ENCODE measurements around the gene PRUNE1.

The PRUNE1 gene

GRCh38 chr1:151050051-151050688, 41.9 kb downstream of the PRUNE1 start:
- ATAC-seq (replicated peaks; ENCODE audit: extremely low read depth, poor library complexity, severe bottlenecking) (no peak), DNase-seq (ENCODE audit: low spot score in 2 of 2) (no peak)
- Mint-ChIP-seq H3K9me3 (no peaks in the 10 kb centered on the region), H3K36me3 (ENCODE audit: insufficient read depth) (peaks cover 41% of the 10 kb centered on the region), H3K4me3 (peak overlapping the region; percentile 89), H3K27me3 (no peaks in the 10 kb centered on the region), H3K4me1 (peaks cover 70% of the 10 kb centered on the region), H3K27ac (ENCODE audit: low read depth) (no peak overlapping the region)

- peaks cover 52% of the 10 kb centered on the region for H3K36me3 Mint-ChIP-seq (ENCODE audit: insufficient read depth)
- peaks cover 77% of the 10 kb centered on the region for H3K4me1 Mint-ChIP-seq
- DNase-seq (ENCODE audit: low spot score in 2 of 2) (no peak), ATAC-seq (replicated peaks; ENCODE audit: extremely low read depth, poor library complexity, severe bottlenecking) (no peak)
- H3K27me3 Mint-ChIP-seq = no peaks in the 10 kb centered on the region
- no peak overlapping the region for H3K27ac Mint-ChIP-seq (ENCODE audit: low read depth)
- no peak overlapping the region for H3K4me3 Mint-ChIP-seq
- H3K9me3 Mint-ChIP-seq = no peaks in the 10 kb centered on the region
These were observed 43.2 kb downstream of the PRUNE1 start for GRCh38 chr1:151051356-151052009.

GRCh38 chr1:151054971-151055547, 46.8 kb downstream of the PRUNE1 start:
- Mint-ChIP-seq H3K9me3 (no peaks in the 10 kb centered on the region), H3K27ac (ENCODE audit: low read depth) (peak overlapping the region; percentile 91), H3K36me3 (ENCODE audit: insufficient read depth) (peaks cover 75% of the 10 kb centered on the region), H3K4me3 (peak overlapping the region; percentile 92), H3K4me1 (peaks cover 73% of the 10 kb centered on the region), H3K27me3 (no peaks in the 10 kb centered on the region)
- ATAC-seq (replicated peaks; ENCODE audit: extremely low read depth, poor library complexity, severe bottlenecking) (no peak), DNase-seq (ENCODE audit: low spot score in 2 of 2) (no peak)

- peak overlapping the region; percentile 91 for H3K27ac Mint-ChIP-seq (ENCODE audit: low read depth)
- H3K9me3 Mint-ChIP-seq = no peaks in the 10 kb centered on the region
- H3K36me3 Mint-ChIP-seq (ENCODE audit: insufficient read depth) = peaks cover 72% of the 10 kb centered on the region
- ATAC-seq (replicated peaks; ENCODE audit: extremely low read depth, poor library complexity, severe bottlenecking) (no peak), DNase-seq (ENCODE audit: low spot score in 2 of 2) (no peak)
- peak overlapping the region; percentile 92 for H3K4me3 Mint-ChIP-seq
- peaks cover 73% of the 10 kb centered on the region for H3K4me1 Mint-ChIP-seq
- no peaks in the 10 kb centered on the region for H3K27me3 Mint-ChIP-seq
These were observed 47.3 kb downstream of the PRUNE1 start for GRCh38 chr1:151055581-151055980.

GRCh38 chr1:151056149-151056548, 47.9 kb downstream of the PRUNE1 start:
- Mint-ChIP-seq H3K4me1 (peaks cover 79% of the 10 kb centered on the region), H3K36me3 (ENCODE audit: insufficient read depth) (peaks cover 74% of the 10 kb centered on the region), H3K4me3 (peak overlapping the region; percentile 92), H3K27ac (ENCODE audit: low read depth) (peak overlapping the region; percentile 91), H3K27me3 (no peaks in the 10 kb centered on the region), H3K9me3 (no peaks in the 10 kb centered on the region)
- ATAC-seq (replicated peaks; ENCODE audit: extremely low read depth, poor library complexity, severe bottlenecking) (peak; percentile 54), DNase-seq (ENCODE audit: low spot score in 2 of 2) (peak in 1 of 2 donors; percentile 28)

GRCh38 chr1:151058692-151059091, 50.4 kb downstream of the PRUNE1 start:
- H3K36me3 Mint-ChIP-seq (ENCODE audit: insufficient read depth) = peaks cover 53% of the 10 kb centered on the region
- no peak for ATAC-seq (replicated peaks; ENCODE audit: extremely low read depth, poor library complexity, severe bottlenecking)

GRCh38 chr1:151059109-151060006, 51.1 kb downstream of the PRUNE1 start, which contains the start of gene CDC42SE1:
Gene CDC42SE1, minus strand, starts transcription at chr1:151059622. Its CDS starts 3,892 bp downstream, at chr1:151055730.
- peak; percentile 81 for ATAC-seq (replicated peaks; ENCODE audit: extremely low read depth, poor library complexity, severe bottlenecking)
- Mint-ChIP-seq H3K4me1 (peaks cover 62% of the 10 kb centered on the region), H3K27me3 (no peaks in the 10 kb centered on the region), H3K4me3 (peak within 1 kb of the TSS; percentile 92), H3K9me3 (no peaks in the 10 kb centered on the region), H3K27ac (ENCODE audit: low read depth) (peak within 1 kb of the TSS; percentile 91), H3K36me3 (ENCODE audit: insufficient read depth) (peaks cover 48% of the 10 kb centered on the region)
- peak; percentile 67 to 77 for DNase-seq (ENCODE audit: low spot score in 2 of 2)

More at GRCh38 chr1:151058692-151059091, 50.4 kb downstream of the PRUNE1 start:
- no peaks in the 10 kb centered on the region for H3K27me3 Mint-ChIP-seq
- peaks cover 66% of the 10 kb centered on the region for H3K4me1 Mint-ChIP-seq
- H3K9me3 Mint-ChIP-seq = no peaks in the 10 kb centered on the region
- H3K27ac Mint-ChIP-seq (ENCODE audit: low read depth) = peak overlapping the region; percentile 91
- peak in 1 of 2 donors; percentile 10 for DNase-seq (ENCODE audit: low spot score in 2 of 2)
- peak overlapping the region; percentile 92 for H3K4me3 Mint-ChIP-seq

GRCh38 chr1:151060007-151060656, 51.9 kb downstream of the PRUNE1 start, which contains the start of gene MLLT11:
Gene MLLT11, plus strand, starts transcription at chr1:151060397. Its CDS starts 6,828 bp downstream, at chr1:151067225.
- DNase-seq (ENCODE audit: low spot score in 2 of 2) (no peak), ATAC-seq (replicated peaks; ENCODE audit: extremely low read depth, poor library complexity, severe bottlenecking) (no peak)
- peaks cover 54% of the 10 kb centered on the region for H3K4me1 Mint-ChIP-seq
- H3K27me3 Mint-ChIP-seq = no peaks in the 10 kb centered on the region
- peak within 1 kb of the TSS; percentile 92 for H3K4me3 Mint-ChIP-seq
- peak within 1 kb of the TSS; percentile 91 for H3K27ac Mint-ChIP-seq (ENCODE audit: low read depth)
- peaks cover 40% of the 10 kb centered on the region for H3K36me3 Mint-ChIP-seq (ENCODE audit: insufficient read depth)
- no peaks in the 10 kb centered on the region for H3K9me3 Mint-ChIP-seq

- peak overlapping the region; percentile 92 for H3K4me3 Mint-ChIP-seq
- ATAC-seq (replicated peaks; ENCODE audit: extremely low read depth, poor library complexity, severe bottlenecking) (no peak), DNase-seq (ENCODE audit: low spot score in 2 of 2) (no peak)
- H3K27me3 Mint-ChIP-seq = no peaks in the 10 kb centered on the region
- peaks cover 47% of the 10 kb centered on the region for H3K4me1 Mint-ChIP-seq
- peak overlapping the region; percentile 91 for H3K27ac Mint-ChIP-seq (ENCODE audit: low read depth)
- no peaks in the 10 kb centered on the region for H3K9me3 Mint-ChIP-seq
- peaks cover 33% of the 10 kb centered on the region for H3K36me3 Mint-ChIP-seq (ENCODE audit: insufficient read depth)
These were observed 52.6 kb downstream of the PRUNE1 start for GRCh38 chr1:151060657-151061421.

GRCh38 chr1:151061704-151062103, 53.5 kb downstream of the PRUNE1 start:
- peaks cover 29% of the 10 kb centered on the region for H3K36me3 Mint-ChIP-seq (ENCODE audit: insufficient read depth)
- H3K4me1 Mint-ChIP-seq = peaks cover 38% of the 10 kb centered on the region
- no peak overlapping the region for H3K4me3 Mint-ChIP-seq
- no peak for DNase-seq (ENCODE audit: low spot score in 2 of 2)
- no peak for ATAC-seq (replicated peaks; ENCODE audit: extremely low read depth, poor library complexity, severe bottlenecking)
- H3K9me3 Mint-ChIP-seq = no peaks in the 10 kb centered on the region
- no peaks in the 10 kb centered on the region for H3K27me3 Mint-ChIP-seq
- H3K27ac Mint-ChIP-seq (ENCODE audit: low read depth) = no peak overlapping the region

GRCh38 chr1:151062741-151063371, 54.6 kb downstream of the PRUNE1 start:
- no peak for DNase-seq (ENCODE audit: low spot score in 2 of 2)
- no peaks in the 10 kb centered on the region for H3K27me3 Mint-ChIP-seq
- peaks cover 27% of the 10 kb centered on the region for H3K4me1 Mint-ChIP-seq
- no peak for ATAC-seq (replicated peaks; ENCODE audit: extremely low read depth, poor library complexity, severe bottlenecking)
- no peak overlapping the region for H3K27ac Mint-ChIP-seq (ENCODE audit: low read depth)
- H3K9me3 Mint-ChIP-seq = no peaks in the 10 kb centered on the region
- no peak overlapping the region for H3K4me3 Mint-ChIP-seq
- peaks cover 18% of the 10 kb centered on the region for H3K36me3 Mint-ChIP-seq (ENCODE audit: insufficient read depth)
